OCI-LY1 (cell line): ENCODE data around the gene SYAP1.

ENCODE experiments used
- H2AFZ ChIP-seq: fragments of 200-600 bp; sonication (generic), shearing (Covaris generic); 2 replicates; pipeline ENCODE4 v1.6.0; 2014; ENCODE audit warnings: antibody characterized with exemption, mild to moderate bottlenecking, low read length
- H3F3A ChIP-seq: fragments of 200-600 bp; sonication (generic), shearing (Covaris generic); 2 replicates; pipeline ENCODE4 v1.6.0; 2014; ENCODE audit warnings: mild to moderate bottlenecking, antibody characterized with exemption, low read length, moderate library complexity; ENCODE audit not compliant: insufficient read depth
- H3K27ac ChIP-seq: fragments of 200-600 bp; sonication (generic); 2 replicates; pipeline ENCODE4 v1.5.1; 2014; ENCODE audit warnings: low read length, mixed run types, mild to moderate bottlenecking, low read depth; ENCODE audit not compliant: poor library complexity, severe bottlenecking
- H3K27me3 ChIP-seq: fragments of 200-600 bp; sonication (generic); 2 replicates; pipeline ENCODE4 v1.6.0; 2014; ENCODE audit warnings: antibody characterized with exemption, mild to moderate bottlenecking, low read length, moderate library complexity; ENCODE audit not compliant: insufficient read depth
- H3K36me3 ChIP-seq: fragments of 200-600 bp; sonication (generic); 2 replicates; pipeline ENCODE4 v1.6.1; 2014; ENCODE audit warnings: mild to moderate bottlenecking, antibody characterized with exemption, low read length, moderate library complexity, mixed read lengths; ENCODE audit not compliant: insufficient read depth
- H3K4me1 ChIP-seq: fragments of 200-600 bp; sonication (generic); 2 replicates; pipeline ENCODE4 v1.5.1; 2014; ENCODE audit warnings: mild to moderate bottlenecking, low read length, moderate library complexity; ENCODE audit not compliant: insufficient read depth, severe bottlenecking
- H3K4me2 ChIP-seq: fragments of 200-600 bp; sonication (generic), shearing (Covaris generic); 2 replicates; pipeline ENCODE4 v1.6.1; 2014; ENCODE audit warnings: low read length
- H3K4me3 ChIP-seq: fragments of 200-600 bp; sonication (generic); 2 replicates; pipeline ENCODE4 v1.5.1; 2014; ENCODE audit warnings: low read length, low read depth, mild to moderate bottlenecking, mixed read lengths; ENCODE audit not compliant: poor library complexity, severe bottlenecking
- H3K79me2 ChIP-seq: fragments of 200-600 bp; shearing (Covaris generic); 2 replicates; pipeline ENCODE4 v1.6.1; 2016; ENCODE audit warnings: mixed run types, low read length, mixed read lengths; ENCODE audit not compliant: insufficient read depth
- H3K9ac ChIP-seq: fragments of 200-600 bp; sonication (generic), shearing (Covaris generic); 2 replicates; pipeline ENCODE4 v1.6.1; 2014; ENCODE audit warnings: mild to moderate bottlenecking, low read length, mixed read lengths
- H3K9me2 ChIP-seq: fragments of 200-600 bp; sonication (generic), shearing (Covaris generic); 2 replicates; pipeline ENCODE4 v1.6.1; 2014; ENCODE audit warnings: low read depth, mild to moderate bottlenecking, low read length, mixed read lengths
- H3K9me3 ChIP-seq: fragments of 200-600 bp; shearing (Covaris generic); 2 replicates; pipeline ENCODE4 v1.6.1; 2014; ENCODE audit warnings: low read length, mixed read lengths
- H4K20me1 ChIP-seq: fragments of 200-600 bp; sonication (generic), shearing (Covaris generic); 2 replicates; pipeline ENCODE4 v1.6.0; 2016; ENCODE audit warnings: mild to moderate bottlenecking, low read length; ENCODE audit not compliant: insufficient read depth
- EZH2 ChIP-seq: fragments of 200-600 bp; sonication (generic), shearing (Covaris generic); IDR thresholded peaks from 2 replicates; pipeline ENCODE4 v1.8.0; 2017; ENCODE audit warnings: borderline replicate concordance, mixed run types, mild to moderate bottlenecking, antibody characterized with exemption, low read length, moderate library complexity, mixed read lengths
- TF ChIP-seq, protein P1 (sequence below): fragments of 200-600 bp; sonication (generic), shearing (Covaris generic); IDR thresholded peaks from 2 replicates; pipeline ENCODE4 v1.5.1; 2017; ENCODE audit warnings: mild to moderate bottlenecking, antibody characterized with exemption, low read length, moderate library complexity, mixed read lengths

Gene SYAP1

DNA sequence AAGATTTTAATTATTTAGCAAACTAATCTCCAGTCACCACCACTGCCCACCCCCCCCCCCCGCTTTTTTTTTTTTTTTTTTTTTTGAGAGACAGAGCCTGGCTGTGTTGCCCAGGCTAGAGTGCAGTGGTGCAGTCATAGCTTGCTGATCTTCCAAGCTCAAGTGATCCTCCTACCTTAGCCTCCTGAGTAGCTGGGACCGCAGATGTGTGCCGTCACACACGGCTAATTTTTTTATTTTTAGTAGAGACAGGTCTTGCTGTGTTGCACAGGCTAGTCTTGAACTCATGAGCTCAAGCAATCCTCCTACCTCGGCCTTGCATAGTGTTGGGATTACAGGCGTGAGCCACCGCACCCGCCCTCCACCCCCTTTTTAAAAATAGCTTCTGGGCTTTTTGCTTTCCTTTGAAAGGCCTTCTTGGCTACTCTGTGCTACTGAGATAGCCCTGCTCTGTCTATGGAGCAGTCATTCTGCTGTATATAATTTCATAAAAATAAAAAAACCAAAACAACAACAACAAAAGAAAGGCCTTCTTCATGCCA lies 85.6 kb downstream of the SYAP1 start:
- no peak overlapping the region for H2AFZ ChIP-seq
- no peaks in the 10 kb centered on the region for H3K9me2 ChIP-seq
- H3K4me3 ChIP-seq, result no peak overlapping the region
- no peaks in the 10 kb centered on the region for H3K27me3 ChIP-seq
- H3K4me2 ChIP-seq, result no peak overlapping the region; the same call in 1 of the 2 replicates
- H4K20me1 ChIP-seq, result no peaks in the 10 kb centered on the region
- H3K79me2 ChIP-seq, result peaks cover 43% of the 10 kb centered on the region
- TF ChIP-seq, protein P1, sequence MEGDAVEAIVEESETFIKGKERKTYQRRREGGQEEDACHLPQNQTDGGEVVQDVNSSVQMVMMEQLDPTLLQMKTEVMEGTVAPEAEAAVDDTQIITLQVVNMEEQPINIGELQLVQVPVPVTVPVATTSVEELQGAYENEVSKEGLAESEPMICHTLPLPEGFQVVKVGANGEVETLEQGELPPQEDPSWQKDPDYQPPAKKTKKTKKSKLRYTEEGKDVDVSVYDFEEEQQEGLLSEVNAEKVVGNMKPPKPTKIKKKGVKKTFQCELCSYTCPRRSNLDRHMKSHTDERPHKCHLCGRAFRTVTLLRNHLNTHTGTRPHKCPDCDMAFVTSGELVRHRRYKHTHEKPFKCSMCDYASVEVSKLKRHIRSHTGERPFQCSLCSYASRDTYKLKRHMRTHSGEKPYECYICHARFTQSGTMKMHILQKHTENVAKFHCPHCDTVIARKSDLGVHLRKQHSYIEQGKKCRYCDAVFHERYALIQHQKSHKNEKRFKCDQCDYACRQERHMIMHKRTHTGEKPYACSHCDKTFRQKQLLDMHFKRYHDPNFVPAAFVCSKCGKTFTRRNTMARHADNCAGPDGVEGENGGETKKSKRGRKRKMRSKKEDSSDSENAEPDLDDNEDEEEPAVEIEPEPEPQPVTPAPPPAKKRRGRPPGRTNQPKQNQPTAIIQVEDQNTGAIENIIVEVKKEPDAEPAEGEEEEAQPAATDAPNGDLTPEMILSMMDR, result no peak
- TF ChIP-seq EZH2, result no peak
- no peaks in the 10 kb centered on the region for H3F3A ChIP-seq
- no peaks in the 10 kb centered on the region for H3K9me3 ChIP-seq
- H3K36me3 ChIP-seq, result peaks cover 11% of the 10 kb centered on the region
- peaks cover 18% of the 10 kb centered on the region for H3K4me1 ChIP-seq
- H3K9ac ChIP-seq, result no peak overlapping the region
- H3K27ac ChIP-seq, result peak overlapping the region; percentile 54

DNA sequence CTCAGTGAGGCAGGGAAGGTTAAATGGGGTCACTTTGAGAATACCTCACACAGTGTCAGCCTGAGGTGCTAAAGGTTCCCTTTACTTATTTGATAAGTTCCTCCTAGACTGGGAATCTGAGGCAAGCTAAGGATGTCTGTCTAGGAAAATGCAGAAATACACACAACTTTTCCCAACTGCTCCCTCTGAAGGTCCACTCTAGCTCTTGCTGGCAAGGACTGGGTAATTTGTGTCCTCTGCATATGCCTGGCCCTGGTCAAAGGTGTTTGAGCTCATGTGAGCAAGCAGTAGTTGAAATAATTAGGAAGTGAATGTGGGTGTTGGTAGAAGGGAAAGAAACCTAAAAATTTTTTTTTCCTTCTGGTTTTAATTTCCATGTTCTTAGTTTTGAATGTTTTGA lies 88.1 kb downstream of the SYAP1 start:
- Histone ChIP-seq H3K79me2 (peaks cover 52% of the 10 kb centered on the region), H3K4me1 (peaks cover 18% of the 10 kb centered on the region), H3K27me3 (no peaks in the 10 kb centered on the region), H3F3A (no peaks in the 10 kb centered on the region), H3K9me3 (no peaks in the 10 kb centered on the region), H2AFZ (no peak overlapping the region), H3K4me3 (no peak overlapping the region), H4K20me1 (no peaks in the 10 kb centered on the region), H3K36me3 (peaks cover 20% of the 10 kb centered on the region), H3K4me2 (no peak overlapping the region), H3K27ac (no peak overlapping the region), H3K9ac (no peak overlapping the region), H3K9me2 (no peaks in the 10 kb centered on the region)
- TF ChIP-seq, protein P1, result no peak
- no peak for TF ChIP-seq EZH2

DNA sequence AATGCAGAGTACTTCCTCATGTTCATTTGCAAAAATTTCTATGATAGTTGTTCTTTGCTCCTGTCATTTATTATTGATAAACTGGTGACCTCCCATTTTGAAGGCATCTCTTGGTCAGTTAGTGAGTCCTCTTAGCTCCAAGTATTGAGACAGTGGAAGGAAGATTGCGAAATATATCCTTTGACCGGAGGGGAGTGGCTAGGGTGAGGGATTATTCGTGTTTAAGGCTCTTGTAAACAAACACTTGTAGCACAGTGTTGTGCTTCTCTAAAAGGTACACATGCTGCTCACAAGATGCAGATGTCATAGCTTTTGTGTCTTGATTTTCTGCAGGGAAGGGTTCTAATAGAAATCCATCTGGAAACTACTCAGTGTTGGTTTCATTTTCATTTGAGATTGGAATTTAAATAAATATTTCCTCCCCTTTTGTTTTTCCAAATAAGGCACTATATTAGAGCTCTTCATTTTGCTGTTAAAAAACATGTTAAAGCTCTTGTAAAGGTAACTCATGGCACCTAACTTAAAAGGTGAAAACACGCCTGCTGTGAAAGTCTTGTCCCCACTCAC lies 88.6 kb downstream of the SYAP1 start:
- Histone ChIP-seq H3K4me3 (no peak overlapping the region), H3K4me1 (peaks cover 18% of the 10 kb centered on the region), H3K9me2 (no peaks in the 10 kb centered on the region), H4K20me1 (no peaks in the 10 kb centered on the region), H3K4me2 (no peak overlapping the region), H3K36me3 (peaks cover 20% of the 10 kb centered on the region), H2AFZ (no peak overlapping the region), H3K79me2 (peaks cover 52% of the 10 kb centered on the region), H3K9me3 (no peaks in the 10 kb centered on the region), H3K27ac (no peak overlapping the region), H3F3A (no peaks in the 10 kb centered on the region), H3K9ac (no peak overlapping the region), H3K27me3 (no peaks in the 10 kb centered on the region)
- no peak for TF ChIP-seq EZH2
- TF ChIP-seq, protein P1, result no peak
